Lung (tissue), 12 donors: ENCODE results near the gene NKAIN2. TPM values are rescaled to one million over a fixed set of nuclear protein-coding genes. Genes with fewer than 3 reads are reported as not detected.

Experiments used
- ATAC-seq: fragments of 200-7000 bp; cut with Tn5 transposase; one replicate; pipeline ENCODE4 v1.9.1; 2020; ENCODE audit warnings: moderate number of reproducible peaks; ENCODE audit not compliant: insufficient read depth, low FRiP score
- DNase-seq, 3 donors: peaks; one replicate each; pipeline ENCODE4 v3.0.0-alpha.2; 2013 to 2017
- H3K27ac ChIP-seq, 2 donors: one replicate each; pipeline ENCODE4 v1.5.1; 2013; ENCODE audit warnings: mild to moderate bottlenecking in 2 of 2, moderate library complexity in 2 of 2, control low read depth in 1 of 2, inconsistent platforms in 1 of 2, low read depth in 1 of 2, low read length in 1 of 2
- H3K27me3 ChIP-seq, 3 donors: one replicate each; pipeline ENCODE4 v1.5.1; 2013; ENCODE audit warnings: low read length in 2 of 3; ENCODE audit not compliant: control insufficient read depth in 3 of 3, insufficient read depth in 3 of 3
- H3K36me3 ChIP-seq, 4 donors: one replicate each; pipeline ENCODE4 v1.5.1; 2013; ENCODE audit warnings: low read length in 4 of 4, mild to moderate bottlenecking in 1 of 4, moderate library complexity in 1 of 4; ENCODE audit not compliant: control insufficient read depth in 4 of 4, insufficient read depth in 4 of 4
- H3K4me1 ChIP-seq, 5 donors: one replicate each; pipeline ENCODE4 v1.5.1; 2013; ENCODE audit warnings: low read length in 5 of 5, mild to moderate bottlenecking in 2 of 5, moderate library complexity in 1 of 5; ENCODE audit not compliant: control insufficient read depth in 5 of 5, insufficient read depth in 5 of 5
- H3K4me3 ChIP-seq: one replicate; pipeline ENCODE4 v1.5.1; 2013; ENCODE audit warnings: mild to moderate bottlenecking, control low read depth, moderate library complexity
- H3K9ac ChIP-seq, 2 donors: one replicate each; pipeline ENCODE4 v1.5.1; 2013; ENCODE audit warnings: low read length in 2 of 2, control low read depth in 1 of 2; ENCODE audit not compliant: insufficient read depth in 1 of 2
- H3K9me3 ChIP-seq, 4 donors: one replicate each; pipeline ENCODE4 v1.5.1; 2013; ENCODE audit warnings: low read length in 3 of 4, mild to moderate bottlenecking in 1 of 4, moderate library complexity in 1 of 4; ENCODE audit not compliant: control insufficient read depth in 4 of 4, insufficient read depth in 3 of 4
- CTCF ChIP-seq: IDR thresholded peaks from 2 replicates; pipeline ENCODE4 v1.5.1; 2012; ENCODE audit warnings: mild to moderate bottlenecking; ENCODE audit errors: control extremely low read depth, extremely low read depth
- WGBS, 2 donors: extraction: QIAGEN DNeasy Blood & Tissue Kit; methylation state at CpG; one replicate each; pipeline ENCODE4 v1.1.7; 2013; 5-methylcytosine and 5-hydroxymethylcytosine counted together
- polyA plus RNA-seq, 2 donors: library from polyadenylated mRNA; stranded (reverse); fragments of 200-250 nt; gene quantifications; one replicate each; pipeline ENCODE4 v1.2.1, GENCODE V29; 2013
- total RNA-seq, 2 donors: library from RNA; depleted of rRNA in 1 of 2; stranded (reverse); fragments of >200 nt in 1 of 2; gene quantifications; one replicate each; pipeline ENCODE4 v1.2.1, GENCODE V29; 2014 to 2021
- donor health status: control.
- donor health status: control.
- donor health status: Bipolar disorder and iron deficiency.
- donor health status: healthy.
- donor health status: DM: yes; HTN: yes; CAD: no.

The NKAIN2 gene
- total and polyA plus RNA-seq, 4 donors: 0.01 to 4.4 TPM; not detected in 2

DNA sequence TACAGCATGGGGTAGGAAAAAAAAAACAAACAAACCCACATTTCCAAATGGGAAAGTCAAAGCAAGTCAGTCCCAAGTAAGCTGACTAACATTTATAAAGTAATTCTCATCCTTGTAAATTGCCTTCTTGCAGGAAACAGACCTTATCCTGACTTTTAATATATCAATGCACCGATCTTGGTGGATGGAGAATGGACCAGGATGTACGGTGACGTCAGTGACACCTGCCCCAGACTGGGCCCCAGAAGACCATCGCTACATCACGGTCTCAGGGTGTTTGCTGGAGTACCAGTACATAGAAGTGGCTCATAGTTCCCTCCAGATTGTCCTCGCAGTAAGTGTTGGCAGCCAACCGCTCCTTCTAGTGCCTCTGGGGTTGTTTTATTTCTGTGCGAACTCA lies 854.4 kb downstream of the NKAIN2 start:
- H3K9ac ChIP-seq: no peak overlapping the region
- ATAC-seq (no peak), DNase-seq (no peak)
- H3K27me3 ChIP-seq: no peaks in the 10 kb centered on the region
- no peaks in the 10 kb centered on the region for H3K36me3 ChIP-seq
- no peak overlapping the region for H3K4me3 ChIP-seq
- no peak for TF ChIP-seq CTCF
- no peaks in the 10 kb centered on the region for H3K9me3 ChIP-seq
- no peak overlapping the region for H3K27ac ChIP-seq
- WGBS, 2 donors: 91 to 93% methylated on average over 8 of the region's 8 CpGs
- peaks cover 0 to 8% (median 0%) of the 10 kb centered on the region in 5 donors for H3K4me1 ChIP-seq

DNA sequence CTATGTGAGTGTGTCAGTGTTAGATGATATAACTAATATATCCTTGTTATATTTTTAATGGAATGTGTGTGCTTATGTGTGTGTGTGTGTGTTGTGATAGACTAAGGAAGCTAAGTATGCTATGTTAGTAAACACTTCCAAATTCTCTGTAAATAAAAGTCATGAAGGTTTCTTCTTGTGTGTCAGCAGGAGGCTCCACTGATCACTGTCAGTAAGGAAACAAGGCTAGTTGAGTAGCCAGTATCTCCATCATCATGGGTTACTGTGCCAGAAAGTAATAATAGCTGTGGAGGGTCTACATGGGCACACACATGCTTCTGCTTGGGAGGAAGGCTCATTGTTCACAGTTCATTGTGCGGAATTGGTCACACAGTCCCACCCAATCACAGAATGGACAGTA lies 855.8 kb downstream of the NKAIN2 start:
- Histone ChIP-seq H3K4me3 (no peak overlapping the region), H3K27ac (no peak overlapping the region), H3K9me3 (no peaks in the 10 kb centered on the region), H3K36me3 (no peaks in the 10 kb centered on the region), H3K4me1 (peaks cover 0 to 8% (median 0%) of the 10 kb centered on the region in 5 donors), H3K9ac (no peak overlapping the region), H3K27me3 (no peaks in the 10 kb centered on the region)
- TF ChIP-seq CTCF: no peak
- 88 to 93% methylated on average over 1 of the region's 1 CpG for WGBS, 2 donors
- DNase-seq (no peak), ATAC-seq (no peak)

- Histone ChIP-seq H3K4me1 (peaks cover 0 to 8% (median 0%) of the 10 kb centered on the region in 5 donors), H3K9me3 (no peaks in the 10 kb centered on the region), H3K36me3 (no peaks in the 10 kb centered on the region), H3K9ac (no peak overlapping the region), H3K4me3 (no peak overlapping the region), H3K27me3 (no peaks in the 10 kb centered on the region), H3K27ac (no peak overlapping the region)
- TF ChIP-seq CTCF: no peak
- DNase-seq (no peak), ATAC-seq (no peak)
- WGBS, 2 donors: 31 to 59% methylated on average over 2 of the region's 2 CpGs
These were observed 856.5 kb downstream of the NKAIN2 start for GRCh38 chr6:124660185-124660584.

GRCh38 chr6:124661097-124661661 lies 857.5 kb downstream of the NKAIN2 start:
- ATAC-seq: no peak
- Histone ChIP-seq H3K4me1 (peaks cover 0 to 8% (median 0%) of the 10 kb centered on the region in 5 donors), H3K9me3 (no peaks in the 10 kb centered on the region), H3K4me3 (no peak overlapping the region), H3K27me3 (no peaks in the 10 kb centered on the region), H3K36me3 (no peaks in the 10 kb centered on the region), H3K27ac (no peak overlapping the region), H3K9ac (peak overlapping the region in 1 of 2 donors; percentile 8)
- WGBS, 2 donors: 50 to 74% methylated on average over 5 of the region's 5 CpGs
- no peak for TF ChIP-seq CTCF
- DNase-seq: peak in 2 of 3 donors; percentile 66 to 82
